ENCODE results near the gene KCNK3.

Gene KCNK3

DNA sequence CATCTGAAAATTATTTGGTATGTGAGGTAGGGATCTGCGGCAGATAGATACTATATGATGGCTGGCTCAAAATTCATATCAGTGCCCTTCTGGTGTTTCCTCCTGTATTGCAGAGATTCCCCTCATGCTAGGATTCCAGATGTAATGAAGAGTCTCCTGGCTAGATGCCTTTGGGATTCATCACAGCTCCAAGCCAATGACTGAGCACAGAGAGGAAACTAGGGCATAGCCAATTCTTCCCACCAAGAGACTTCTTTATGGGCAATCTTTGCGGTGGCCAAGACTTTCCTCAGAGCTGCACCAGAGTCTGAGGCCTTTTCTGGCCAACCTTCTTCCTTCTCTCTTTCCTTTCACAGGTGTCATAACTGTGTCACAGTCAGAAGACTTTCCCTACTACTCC lies 25.9 kb upstream of the KCNK3 start:
- Histone ChIP-seq H3K14ac (ENCODE audit: low read length in 2 of 2) (no peak overlapping the region), H3K18ac (ENCODE audit: low read depth in 1 of 2, low read length in 2 of 2) (no peak overlapping the region), H2BK12ac (ENCODE audit: low read length in 2 of 2) (no peak overlapping the region), H3K4me1 (ENCODE audit: control insufficient read depth, insufficient read depth, low read depth, low read length) (no peaks in the 10 kb centered on the region), H2AFZ (ENCODE audit: low read depth, low read length) (no peak overlapping the region), H3K23ac (ENCODE audit: low read length in 2 of 2) (no peak overlapping the region), H2BK5ac (ENCODE audit: low read depth, low read length, poor library complexity, severe bottlenecking) (no peak overlapping the region), H3K4me2 (ENCODE audit: low read length, poor library complexity, severe bottlenecking) (no peak overlapping the region), H4K8ac (ENCODE audit: low read length) (no peak overlapping the region), H3K27ac (ENCODE audit: low read length, poor library complexity, severe bottlenecking) (no peak overlapping the region), H3K79me1 (replicated peaks; ENCODE audit: low read length, poor library complexity, severe bottlenecking) (no peaks in the 10 kb centered on the region), H2AK5ac (ENCODE audit: low read length, severe bottlenecking) (no peak overlapping the region), H3K27me3 (ENCODE audit: control insufficient read depth in 1 of 2, insufficient read depth in 1 of 2, low read length in 2 of 2) (peaks cover 6 to 37% of the 10 kb centered on the region in 2 experiments), H3K36me3 (ENCODE audit: control insufficient read depth in 1 of 2, insufficient read depth in 2 of 2, low read depth in 1 of 2, low read length in 2 of 2) (no peaks in the 10 kb centered on the region), H3K9ac (ENCODE audit: low read length) (no peak overlapping the region), H3K9me3 (ENCODE audit: control insufficient read depth, low read length) (peaks cover 3% of the 10 kb centered on the region), H2BK15ac (ENCODE audit: low read depth, poor library complexity, severe bottlenecking) (no peak overlapping the region), H4K91ac (ENCODE audit: low read length) (no peak overlapping the region), H3K4me3 (ENCODE audit: insufficient read depth in 1 of 2, low read depth in 1 of 2, low read length in 2 of 2) (no peak overlapping the region), H3K4ac (ENCODE audit: low read depth in 1 of 2, low read length in 2 of 2) (no peak overlapping the region), H2BK120ac (ENCODE audit: low read depth, low read length) (no peak overlapping the region)
- no peak for DNase-seq
- 72% methylated on average over 2 of the region's 2 CpGs for WGBS

DNA sequence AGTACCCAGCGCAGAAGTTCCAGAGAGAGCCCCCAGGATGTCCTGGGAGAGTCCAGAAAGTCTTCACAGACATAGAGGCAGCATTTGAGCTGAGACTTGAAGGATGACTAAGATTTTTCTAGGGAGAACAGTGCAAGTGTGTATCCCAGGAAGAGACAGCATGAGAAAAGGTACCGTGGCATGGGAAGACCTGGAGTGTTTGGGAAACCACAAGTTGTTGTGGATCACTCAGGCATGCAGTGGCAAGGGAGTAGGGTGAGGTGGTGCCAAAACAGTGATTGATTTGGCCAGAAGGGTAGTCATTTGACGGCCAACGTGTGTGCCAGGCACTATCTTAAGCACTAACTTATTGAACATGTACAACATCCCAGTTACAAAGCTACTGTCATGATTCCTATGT lies 24.5 kb upstream of the KCNK3 start:
- H3K9me3 ChIP-seq (ENCODE audit: control insufficient read depth, low read length) = peaks cover 2% of the 10 kb centered on the region
- 83% methylated on average over 4 of the region's 4 CpGs for WGBS
- H2BK120ac ChIP-seq (ENCODE audit: low read depth, low read length) = no peak overlapping the region
- no peak overlapping the region for H2BK5ac ChIP-seq (ENCODE audit: low read depth, low read length, poor library complexity, severe bottlenecking)
- no peak overlapping the region for H3K4me3 ChIP-seq (ENCODE audit: insufficient read depth in 1 of 2, low read depth in 1 of 2, low read length in 2 of 2)
- no peak overlapping the region for H2BK15ac ChIP-seq (ENCODE audit: low read depth, poor library complexity, severe bottlenecking)
- peak overlapping the region in 1 of 2 experiments; percentile 51 for H3K23ac ChIP-seq (ENCODE audit: low read length in 2 of 2)
- DNase-seq = no peak
- no peak overlapping the region for H3K18ac ChIP-seq (ENCODE audit: low read depth in 1 of 2, low read length in 2 of 2)
- H2BK12ac ChIP-seq (ENCODE audit: low read length in 2 of 2) = no peak overlapping the region
- no peak overlapping the region for H3K4ac ChIP-seq (ENCODE audit: low read depth in 1 of 2, low read length in 2 of 2)
- no peaks in the 10 kb centered on the region for H3K36me3 ChIP-seq (ENCODE audit: control insufficient read depth in 1 of 2, insufficient read depth in 2 of 2, low read depth in 1 of 2, low read length in 2 of 2)
- no peak overlapping the region for H2AFZ ChIP-seq (ENCODE audit: low read depth, low read length)
- H4K8ac ChIP-seq (ENCODE audit: low read length) = no peak overlapping the region
- no peak overlapping the region for H3K4me2 ChIP-seq (ENCODE audit: low read length, poor library complexity, severe bottlenecking)
- H4K91ac ChIP-seq (ENCODE audit: low read length) = no peak overlapping the region
- no peak overlapping the region for H3K14ac ChIP-seq (ENCODE audit: low read length in 2 of 2)
- no peak overlapping the region for H3K9ac ChIP-seq (ENCODE audit: low read length)
- H3K79me1 ChIP-seq (replicated peaks; ENCODE audit: low read length, poor library complexity, severe bottlenecking) = no peaks in the 10 kb centered on the region
- H3K27me3 ChIP-seq (ENCODE audit: control insufficient read depth in 1 of 2, insufficient read depth in 1 of 2, low read length in 2 of 2) = peaks cover 17 to 51% of the 10 kb centered on the region in 2 experiments
- H3K4me1 ChIP-seq (ENCODE audit: control insufficient read depth, insufficient read depth, low read depth, low read length) = no peaks in the 10 kb centered on the region
- no peak overlapping the region for H3K27ac ChIP-seq (ENCODE audit: low read length, poor library complexity, severe bottlenecking)
- no peak overlapping the region for H2AK5ac ChIP-seq (ENCODE audit: low read length, severe bottlenecking)

DNA sequence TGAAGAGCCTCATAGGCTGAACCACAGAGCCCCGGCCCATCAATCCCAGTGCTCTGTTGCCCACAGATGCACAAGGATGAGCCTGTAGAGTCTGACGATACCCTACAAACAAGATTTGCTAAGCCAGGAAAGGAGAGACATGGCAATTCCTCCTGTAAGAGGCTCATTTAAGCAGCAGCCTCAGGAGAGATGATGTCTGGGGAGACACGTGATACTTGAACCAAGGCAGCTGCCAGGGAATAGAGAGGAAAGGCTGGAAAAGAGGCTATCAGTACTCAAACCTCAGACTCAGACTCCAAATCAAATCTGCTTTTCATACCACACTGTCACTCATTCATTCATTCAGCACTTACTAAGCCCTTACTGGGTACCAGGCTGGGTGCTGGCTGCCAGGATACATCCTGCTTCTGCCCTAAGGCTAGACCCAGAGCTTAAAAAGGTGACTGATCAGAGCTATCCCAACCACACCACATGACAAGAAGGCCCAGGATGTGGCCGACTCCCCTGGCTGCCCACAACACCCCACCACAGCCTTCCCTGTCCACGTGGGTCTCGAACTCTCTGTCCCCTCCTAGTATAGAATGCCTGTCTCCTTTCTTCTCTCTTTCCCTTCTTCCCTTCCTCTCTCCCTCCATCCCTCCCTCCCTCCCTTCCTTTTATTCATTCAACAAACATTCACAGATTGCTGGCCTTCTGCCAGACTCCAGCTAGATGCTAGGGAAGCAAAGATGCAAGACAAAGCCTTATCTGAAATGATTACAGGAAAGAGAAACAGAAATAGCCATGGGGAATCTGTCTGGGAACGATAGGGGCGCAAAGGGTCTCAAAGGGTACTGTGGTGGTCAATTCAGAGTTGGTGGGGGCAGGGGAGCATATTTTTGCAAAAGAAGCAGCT lies 23.4 kb upstream of the KCNK3 start:
- Histone ChIP-seq H3K79me1 (replicated peaks; ENCODE audit: low read length, poor library complexity, severe bottlenecking) (no peaks in the 10 kb centered on the region), H3K4me1 (ENCODE audit: control insufficient read depth, insufficient read depth, low read depth, low read length) (no peaks in the 10 kb centered on the region), H3K14ac (ENCODE audit: low read length in 2 of 2) (no peak overlapping the region), H2BK120ac (ENCODE audit: low read depth, low read length) (no peak overlapping the region), H2BK5ac (ENCODE audit: low read depth, low read length, poor library complexity, severe bottlenecking) (no peak overlapping the region), H2BK12ac (ENCODE audit: low read length in 2 of 2) (no peak overlapping the region), H3K36me3 (ENCODE audit: control insufficient read depth in 1 of 2, insufficient read depth in 2 of 2, low read depth in 1 of 2, low read length in 2 of 2) (no peaks in the 10 kb centered on the region), H2BK15ac (ENCODE audit: low read depth, poor library complexity, severe bottlenecking) (no peak overlapping the region), H3K9ac (ENCODE audit: low read length) (no peak overlapping the region), H3K18ac (ENCODE audit: low read depth in 1 of 2, low read length in 2 of 2) (no peak overlapping the region), H4K91ac (ENCODE audit: low read length) (no peak overlapping the region), H3K4me3 (ENCODE audit: insufficient read depth in 1 of 2, low read depth in 1 of 2, low read length in 2 of 2) (peak overlapping the region in 1 of 2 experiments; percentile 8), H2AFZ (ENCODE audit: low read depth, low read length) (no peak overlapping the region), H3K4me2 (ENCODE audit: low read length, poor library complexity, severe bottlenecking) (no peak overlapping the region), H4K8ac (ENCODE audit: low read length) (no peak overlapping the region), H2AK5ac (ENCODE audit: low read length, severe bottlenecking) (no peak overlapping the region), H3K27ac (ENCODE audit: low read length, poor library complexity, severe bottlenecking) (no peak overlapping the region), H3K27me3 (ENCODE audit: control insufficient read depth in 1 of 2, insufficient read depth in 1 of 2, low read length in 2 of 2) (peaks cover 26 to 61% of the 10 kb centered on the region in 2 experiments), H3K4ac (ENCODE audit: low read depth in 1 of 2, low read length in 2 of 2) (no peak overlapping the region), H3K23ac (ENCODE audit: low read length in 2 of 2) (no peak overlapping the region), H3K9me3 (ENCODE audit: control insufficient read depth, low read length) (no peaks in the 10 kb centered on the region)
- WGBS = 87% methylated on average over 7 of the region's 8 CpGs
- DNase-seq = no peak

DNA sequence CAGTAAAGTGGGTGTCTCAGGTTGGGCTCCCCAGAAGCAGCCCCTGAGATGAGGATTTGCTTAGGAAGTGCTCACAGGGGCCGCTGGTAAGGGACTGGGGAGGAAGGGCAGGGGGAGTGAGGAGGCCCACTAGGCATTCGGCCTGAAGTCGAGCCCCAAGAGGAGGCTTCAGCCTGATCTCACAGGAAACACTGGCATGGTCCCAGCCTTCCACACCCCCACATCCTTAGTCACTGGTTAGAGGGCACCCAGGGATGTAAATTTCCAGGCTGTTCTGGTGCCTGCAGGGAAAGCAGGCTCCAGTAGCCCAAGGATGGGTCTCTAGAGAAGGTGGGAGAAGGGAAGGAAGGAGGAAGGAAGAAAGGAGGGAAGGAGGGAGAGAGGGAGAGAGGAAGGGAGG lies 22.4 kb upstream of the KCNK3 start:
- Histone ChIP-seq H3K79me1 (replicated peaks; ENCODE audit: low read length, poor library complexity, severe bottlenecking) (no peaks in the 10 kb centered on the region), H3K27me3 (ENCODE audit: control insufficient read depth in 1 of 2, insufficient read depth in 1 of 2, low read length in 2 of 2) (peaks cover 30 to 69% of the 10 kb centered on the region in 2 experiments), H3K14ac (ENCODE audit: low read length in 2 of 2) (no peak overlapping the region), H2BK15ac (ENCODE audit: low read depth, poor library complexity, severe bottlenecking) (no peak overlapping the region), H3K4ac (ENCODE audit: low read depth in 1 of 2, low read length in 2 of 2) (no peak overlapping the region), H3K4me2 (ENCODE audit: low read length, poor library complexity, severe bottlenecking) (no peak overlapping the region), H3K4me1 (ENCODE audit: control insufficient read depth, insufficient read depth, low read depth, low read length) (no peaks in the 10 kb centered on the region), H3K36me3 (ENCODE audit: control insufficient read depth in 1 of 2, insufficient read depth in 2 of 2, low read depth in 1 of 2, low read length in 2 of 2) (no peaks in the 10 kb centered on the region), H2BK5ac (ENCODE audit: low read depth, low read length, poor library complexity, severe bottlenecking) (no peak overlapping the region), H3K27ac (ENCODE audit: low read length, poor library complexity, severe bottlenecking) (no peak overlapping the region), H2AFZ (ENCODE audit: low read depth, low read length) (no peak overlapping the region), H2BK12ac (ENCODE audit: low read length in 2 of 2) (no peak overlapping the region), H3K23ac (ENCODE audit: low read length in 2 of 2) (no peak overlapping the region), H2BK120ac (ENCODE audit: low read depth, low read length) (no peak overlapping the region), H4K91ac (ENCODE audit: low read length) (no peak overlapping the region), H3K9me3 (ENCODE audit: control insufficient read depth, low read length) (no peaks in the 10 kb centered on the region), H3K18ac (ENCODE audit: low read depth in 1 of 2, low read length in 2 of 2) (no peak overlapping the region), H3K9ac (ENCODE audit: low read length) (no peak overlapping the region), H4K8ac (ENCODE audit: low read length) (no peak overlapping the region), H2AK5ac (ENCODE audit: low read length, severe bottlenecking) (no peak overlapping the region), H3K4me3 (ENCODE audit: insufficient read depth in 1 of 2, low read depth in 1 of 2, low read length in 2 of 2) (no peak overlapping the region)
- WGBS = 25% methylated on average over 1 of the region's 3 CpGs
- no peak for DNase-seq

All from mesenchymal stem cell (in vitro differentiated cells and primary cell).